Neural cell (in vitro differentiated cells): ENCODE data around the gene SYP. TPM values are rescaled to one million over a fixed set of nuclear protein-coding genes. Genes with fewer than 3 reads are reported as not detected.
A peak's percentile ranks its signal among the peaks of the same experiment; 100 is the strongest.

Source experiments
- H2AFZ ChIP-seq: fragments of 200-600, 300-800 bp; sonication (generic), shearing (Covaris generic); 2 replicates; pipeline ENCODE4 v1.6.0; 2014; ENCODE audit warnings: low read depth, mild to moderate bottlenecking, antibody characterized with exemption, low read length, moderate library complexity
- H3F3A ChIP-seq: fragments of 200-600 bp; shearing (Covaris generic); 2 replicates; pipeline ENCODE4 v1.6.1; 2016; ENCODE audit warnings: mild to moderate bottlenecking, moderate library complexity, mixed read lengths, antibody characterized with exemption, low read length; ENCODE audit not compliant: insufficient read depth, poor library complexity, severe bottlenecking
- H3K27ac ChIP-seq: fragments of 200-600, 300-800 bp; sonication (generic), shearing (Covaris generic); 2 replicates; pipeline ENCODE4 v1.5.1; 2014; ENCODE audit warnings: mild to moderate bottlenecking, low read length, moderate library complexity
- H3K27me3 ChIP-seq: fragments of 300-800, 200-600 bp; sonication (generic), shearing (Covaris generic); 2 replicates; pipeline ENCODE4 v1.6.0; 2014; ENCODE audit warnings: mild to moderate bottlenecking, low read depth, low read length, moderate library complexity; ENCODE audit not compliant: insufficient read depth
- H3K36me3 ChIP-seq: fragments of 300-800, 200-600 bp; sonication (generic), shearing (Covaris generic); 2 replicates; pipeline ENCODE4 v1.5.1; 2014; ENCODE audit warnings: mild to moderate bottlenecking, antibody characterized with exemption, low read length, moderate library complexity; ENCODE audit not compliant: insufficient read depth
- H3K4me2 ChIP-seq: fragments of 300-800, 200-600 bp; sonication (generic), shearing (Covaris generic); 2 replicates; pipeline ENCODE4 v1.6.0; 2014; ENCODE audit warnings: mild to moderate bottlenecking, low read length
- H3K4me3 ChIP-seq: fragments of 300-800, 200-600 bp; sonication (generic), shearing (Covaris generic); 2 replicates; pipeline ENCODE4 v1.5.1; 2014; ENCODE audit warnings: mild to moderate bottlenecking, low read length, moderate library complexity
- H3K79me2 ChIP-seq: fragments of 200-600 bp; shearing (Covaris generic); replicated peaks from 2 replicates; pipeline ENCODE4 v1.6.0; 2014; ENCODE audit warnings: mild to moderate bottlenecking, low read length, moderate library complexity; ENCODE audit not compliant: insufficient read depth
- H3K9ac ChIP-seq: fragments of 300-800, 200-600 bp; sonication (generic), shearing (Covaris generic); 2 replicates; pipeline ENCODE4 v1.6.1; 2016; ENCODE audit warnings: mild to moderate bottlenecking, low read length, mixed read lengths
- H3K9me2 ChIP-seq: fragments of 200-600 bp; shearing (Covaris generic); 2 replicates; pipeline ENCODE4 v1.6.1; 2016; ENCODE audit warnings: mild to moderate bottlenecking, low read length, mixed read lengths; ENCODE audit not compliant: insufficient read depth
- H3K9me3 ChIP-seq: fragments of 200-600, 300-800 bp; sonication (generic), shearing (Covaris generic); 2 replicates; pipeline ENCODE4 v1.6.1; 2016; ENCODE audit warnings: mild to moderate bottlenecking, mixed run types, low read length, moderate library complexity, mixed read lengths
- H4K20me1 ChIP-seq: fragments of 200-600 bp; shearing (Covaris generic); 2 replicates; pipeline ENCODE4 v1.6.1; 2016; ENCODE audit warnings: mild to moderate bottlenecking, mixed run types; ENCODE audit not compliant: insufficient read depth
- CTCF ChIP-seq: fragments of 450-650 bp; IDR thresholded peaks from 2 replicates; pipeline ENCODE4 v1.5.1; 2014; ENCODE audit warnings: antibody characterized with exemption, mild to moderate bottlenecking, moderate library complexity; ENCODE audit not compliant: poor library complexity, severe bottlenecking
- EP300 ChIP-seq: fragments of 450-650 bp; conservative IDR thresholded peaks from 2 replicates; pipeline ENCODE4 v1.6.1; 2014; ENCODE audit warnings: antibody characterized with exemption, mild to moderate bottlenecking, moderate library complexity; ENCODE audit not compliant: poor library complexity, severe bottlenecking
- EZH2 ChIP-seq: fragments of 200-600, 300-800 bp; shearing (Covaris generic), sonication (generic); IDR thresholded peaks from 2 replicates; pipeline ENCODE4 v1.6.1; 2014; ENCODE audit warnings: antibody characterized with exemption, low read length, borderline replicate concordance, mild to moderate bottlenecking; ENCODE audit not compliant: insufficient read depth, poor library complexity, severe bottlenecking
- MXI1 ChIP-seq: fragments of 450-650 bp; conservative IDR thresholded peaks from 2 replicates; pipeline ENCODE4 v1.6.1; 2014; ENCODE audit warnings: antibody characterized with exemption, mild to moderate bottlenecking; ENCODE audit not compliant: poor library complexity, severe bottlenecking
- POLR2AphosphoS5 ChIP-seq: IDR thresholded peaks from 2 replicates; pipeline ENCODE4 v1.6.1; 2012
- RAD21 ChIP-seq: fragments of 450-650 bp; conservative IDR thresholded peaks from 2 replicates; pipeline ENCODE4 v1.6.1; 2014; ENCODE audit warnings: antibody characterized with exemption, mild to moderate bottlenecking, moderate library complexity
- REST ChIP-seq: IDR thresholded peaks from 2 replicates; pipeline ENCODE4 v1.6.1; 2012; ENCODE audit warnings: borderline replicate concordance
- SMC3 ChIP-seq: fragments of 450-650 bp; conservative IDR thresholded peaks from 2 replicates; pipeline ENCODE4 v1.6.1; 2014; ENCODE audit warnings: antibody characterized with exemption, mild to moderate bottlenecking, moderate library complexity; ENCODE audit not compliant: poor library complexity
- TAF1 ChIP-seq: IDR thresholded peaks from 2 replicates; pipeline ENCODE4 v1.6.1; 2012; ENCODE audit warnings: low read depth
- polyA plus RNA-seq: library from polyadenylated mRNA; depleted of rRNA; stranded (reverse); fragments of >200 nt; gene quantifications from 2 replicates; pipeline ENCODE4 v1.2.3, GENCODE V29; 2014

SYP gene
- polyA plus RNA-seq, 1 donor from 2014 or later = 240 TPM

- TF ChIP-seq RAD21 = no peak
Observed at GRCh38 chrX:49155900-49156837, 43.8 kb downstream of the SYP start (continued).

GRCh38 chrX:49155243-49155899 is 44.6 kb downstream of the SYP start:
- Histone ChIP-seq H2AFZ (no peak overlapping the region), H3K36me3 (no peaks in the 10 kb centered on the region), H3K9ac (peak overlapping the region; percentile 72), H3K27me3 (no peaks in the 10 kb centered on the region), H3K9me2 (no peaks in the 10 kb centered on the region), H3F3A (no peaks in the 10 kb centered on the region), H4K20me1 (no peaks in the 10 kb centered on the region), H3K27ac (peak overlapping the region; percentile 77), H3K4me2 (no peak overlapping the region), H3K9me3 (no peaks in the 10 kb centered on the region), H3K79me2 (no peaks in the 10 kb centered on the region), H3K4me3 (peak overlapping the region; percentile 63)
- TF ChIP-seq TAF1 (no peak), POLR2AphosphoS5 (no peak), MXI1 (no peak), EP300 (no peak), SMC3 (no peak), RAD21 (no peak), EZH2 (no peak), CTCF (no peak), REST (no peak)

- Histone ChIP-seq H3K4me3 (no peak overlapping the region), H4K20me1 (no peaks in the 10 kb centered on the region), H3K27me3 (no peaks in the 10 kb centered on the region), H3K9me3 (no peaks in the 10 kb centered on the region), H3K9me2 (no peaks in the 10 kb centered on the region), H3K27ac (no peak overlapping the region), H3K9ac (no peak overlapping the region), H2AFZ (no peak overlapping the region), H3K79me2 (no peaks in the 10 kb centered on the region), H3K36me3 (no peaks in the 10 kb centered on the region), H3K4me2 (no peak overlapping the region), H3F3A (no peaks in the 10 kb centered on the region)
- TF ChIP-seq POLR2AphosphoS5 (no peak), RAD21 (no peak), TAF1 (no peak), MXI1 (no peak), CTCF (no peak), EP300 (no peak), EZH2 (no peak), SMC3 (no peak), REST (no peak)
Observed at GRCh38 chrX:49153467-49153866, 46.5 kb downstream of the SYP start.
